SK-N-SH treated with all-trans-retinoic acid at 6 μM for 48 hours (cell line): Measurements from ENCODE around the gene GPX3.

Experiments used
- ARNTL ChIP-seq: fragments of 450-650 bp; formaldehyde crosslinking; IDR thresholded peaks from 2 replicates; pipeline ENCODE4 v1.5.0; 2020; ENCODE audit warnings: low read depth, mild to moderate bottlenecking, moderate library complexity, borderline replicate concordance
- BACH2 ChIP-seq: fragments of 250-450 bp; sonication (Bioruptor Pico); IDR thresholded peaks from 2 replicates; pipeline ENCODE4 v1.9.0; 2021; ENCODE audit warnings: mild to moderate bottlenecking, borderline replicate concordance
- ISL1 ChIP-seq: fragments of 250-450 bp; sonication (Bioruptor Pico); IDR thresholded peaks from 2 replicates; pipeline ENCODE4 v2.1.2; 2022; ENCODE audit warnings: mild to moderate bottlenecking, moderate library complexity
- OSR1 ChIP-seq: fragments of 250-450 bp; sonication (Bioruptor Pico); IDR thresholded peaks from 2 replicates; pipeline ENCODE4 v1.8.0; 2022; ENCODE audit warnings: moderate library complexity, mild to moderate bottlenecking, inconsistent platforms
- RARB ChIP-seq: fragments of 250-450 bp; sonication (Bioruptor Pico); IDR thresholded peaks from 2 replicates; pipeline ENCODE4 v1.8.0; 2021; ENCODE audit warnings: mild to moderate bottlenecking, moderate library complexity
- ZC3H10 ChIP-seq: fragments of 250-450 bp; sonication (Bioruptor Pico); IDR thresholded peaks from 2 replicates; pipeline ENCODE4 v1.5.1; 2021; ENCODE audit warnings: mild to moderate bottlenecking, moderate library complexity
- ZNF70 ChIP-seq: fragments of 450-650 bp; formaldehyde crosslinking; IDR thresholded peaks from 2 replicates; pipeline ENCODE4 v1.5.0; 2020; ENCODE audit warnings: mild to moderate bottlenecking, moderate library complexity
- TF ChIP-seq, protein P1 (sequence below): fragments of 250-450 bp; sonication (Bioruptor Pico); IDR thresholded peaks from 2 replicates; pipeline ENCODE4 v1.8.0; 2020; ENCODE audit warnings: mild to moderate bottlenecking, moderate library complexity, borderline replicate concordance
- TF ChIP-seq, protein P2 (sequence below): fragments of 250-450 bp; sonication (Bioruptor Pico); IDR thresholded peaks from 2 replicates; pipeline ENCODE4 v1.5.0; 2020; ENCODE audit warnings: mild to moderate bottlenecking, moderate library complexity
- TF ChIP-seq, protein P3 (sequence below): fragments of 250-450 bp; sonication (Bioruptor Pico); IDR thresholded peaks from 2 replicates; pipeline ENCODE4 v1.5.1; 2020; ENCODE audit warnings: low read depth, mild to moderate bottlenecking, moderate library complexity

DNA sequence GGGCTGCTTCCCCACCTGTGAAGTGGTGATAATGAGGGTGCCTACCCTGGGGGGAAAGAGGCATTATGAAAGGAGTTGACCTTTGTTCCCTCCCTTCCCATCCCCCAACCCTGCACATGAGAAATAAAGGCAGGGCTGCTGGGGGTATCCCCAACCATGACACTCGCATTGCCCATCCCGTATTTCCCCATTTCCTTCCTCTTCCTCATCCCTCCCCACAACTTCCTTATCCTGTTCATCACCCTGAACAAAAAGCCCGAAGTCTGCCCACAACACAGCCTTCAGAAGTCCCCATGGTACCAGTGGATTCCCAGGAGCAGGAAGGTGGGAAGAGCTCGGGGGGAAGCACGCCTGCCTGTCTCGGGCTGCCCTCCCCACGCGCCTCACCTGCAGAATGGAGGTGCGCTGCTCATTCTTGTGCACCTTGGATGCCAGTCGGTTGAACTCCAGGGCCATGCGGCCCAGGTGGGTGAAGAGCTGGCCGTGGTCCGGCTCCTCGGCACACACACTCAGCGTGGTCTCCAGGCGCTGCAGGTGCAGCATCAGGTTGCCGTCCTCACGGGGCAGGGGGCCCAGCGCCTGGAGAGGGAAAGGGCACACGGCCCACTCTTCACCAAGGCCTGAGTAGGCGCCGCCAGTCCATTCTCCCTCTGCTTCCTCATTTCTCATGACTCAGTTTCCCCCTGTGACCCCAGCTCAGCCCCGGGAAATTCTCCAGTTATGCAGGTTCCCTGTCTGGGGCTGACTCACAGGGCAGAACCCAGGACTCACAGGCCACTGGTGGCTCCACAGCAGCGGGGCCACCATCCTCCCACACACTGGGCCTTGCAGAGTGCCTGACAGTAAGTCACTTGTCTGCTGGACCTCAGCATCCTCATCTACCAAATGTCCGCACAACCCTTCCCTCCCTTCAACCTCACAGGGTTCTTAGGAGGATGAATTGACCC is 36.3 kb downstream of the GPX3 start:
- TF ChIP-seq ZC3H10 (CRISPR knock-in tag) (no peak), ARNTL (CRISPR knock-in tag) (no peak), RARB (CRISPR knock-in tag) (no peak), ISL1 (CRISPR knock-in tag) (no peak), ZNF70 (no peak), OSR1 (CRISPR knock-in tag) (no peak), BACH2 (no peak)
- TF ChIP-seq, protein P1, sequence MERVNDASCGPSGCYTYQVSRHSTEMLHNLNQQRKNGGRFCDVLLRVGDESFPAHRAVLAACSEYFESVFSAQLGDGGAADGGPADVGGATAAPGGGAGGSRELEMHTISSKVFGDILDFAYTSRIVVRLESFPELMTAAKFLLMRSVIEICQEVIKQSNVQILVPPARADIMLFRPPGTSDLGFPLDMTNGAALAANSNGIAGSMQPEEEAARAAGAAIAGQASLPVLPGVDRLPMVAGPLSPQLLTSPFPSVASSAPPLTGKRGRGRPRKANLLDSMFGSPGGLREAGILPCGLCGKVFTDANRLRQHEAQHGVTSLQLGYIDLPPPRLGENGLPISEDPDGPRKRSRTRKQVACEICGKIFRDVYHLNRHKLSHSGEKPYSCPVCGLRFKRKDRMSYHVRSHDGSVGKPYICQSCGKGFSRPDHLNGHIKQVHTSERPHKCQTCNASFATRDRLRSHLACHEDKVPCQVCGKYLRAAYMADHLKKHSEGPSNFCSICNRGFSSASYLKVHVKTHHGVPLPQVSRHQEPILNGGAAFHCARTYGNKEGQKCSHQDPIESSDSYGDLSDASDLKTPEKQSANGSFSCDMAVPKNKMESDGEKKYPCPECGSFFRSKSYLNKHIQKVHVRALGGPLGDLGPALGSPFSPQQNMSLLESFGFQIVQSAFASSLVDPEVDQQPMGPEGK (CRISPR knock-in tag): no peak
- TF ChIP-seq, protein P2, sequence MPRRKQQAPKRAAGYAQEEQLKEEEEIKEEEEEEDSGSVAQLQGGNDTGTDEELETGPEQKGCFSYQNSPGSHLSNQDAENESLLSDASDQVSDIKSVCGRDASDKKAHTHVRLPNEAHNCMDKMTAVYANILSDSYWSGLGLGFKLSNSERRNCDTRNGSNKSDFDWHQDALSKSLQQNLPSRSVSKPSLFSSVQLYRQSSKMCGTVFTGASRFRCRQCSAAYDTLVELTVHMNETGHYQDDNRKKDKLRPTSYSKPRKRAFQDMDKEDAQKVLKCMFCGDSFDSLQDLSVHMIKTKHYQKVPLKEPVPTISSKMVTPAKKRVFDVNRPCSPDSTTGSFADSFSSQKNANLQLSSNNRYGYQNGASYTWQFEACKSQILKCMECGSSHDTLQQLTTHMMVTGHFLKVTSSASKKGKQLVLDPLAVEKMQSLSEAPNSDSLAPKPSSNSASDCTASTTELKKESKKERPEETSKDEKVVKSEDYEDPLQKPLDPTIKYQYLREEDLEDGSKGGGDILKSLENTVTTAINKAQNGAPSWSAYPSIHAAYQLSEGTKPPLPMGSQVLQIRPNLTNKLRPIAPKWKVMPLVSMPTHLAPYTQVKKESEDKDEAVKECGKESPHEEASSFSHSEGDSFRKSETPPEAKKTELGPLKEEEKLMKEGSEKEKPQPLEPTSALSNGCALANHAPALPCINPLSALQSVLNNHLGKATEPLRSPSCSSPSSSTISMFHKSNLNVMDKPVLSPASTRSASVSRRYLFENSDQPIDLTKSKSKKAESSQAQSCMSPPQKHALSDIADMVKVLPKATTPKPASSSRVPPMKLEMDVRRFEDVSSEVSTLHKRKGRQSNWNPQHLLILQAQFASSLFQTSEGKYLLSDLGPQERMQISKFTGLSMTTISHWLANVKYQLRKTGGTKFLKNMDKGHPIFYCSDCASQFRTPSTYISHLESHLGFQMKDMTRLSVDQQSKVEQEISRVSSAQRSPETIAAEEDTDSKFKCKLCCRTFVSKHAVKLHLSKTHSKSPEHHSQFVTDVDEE (CRISPR knock-in tag): no peak
- TF ChIP-seq, protein P3, sequence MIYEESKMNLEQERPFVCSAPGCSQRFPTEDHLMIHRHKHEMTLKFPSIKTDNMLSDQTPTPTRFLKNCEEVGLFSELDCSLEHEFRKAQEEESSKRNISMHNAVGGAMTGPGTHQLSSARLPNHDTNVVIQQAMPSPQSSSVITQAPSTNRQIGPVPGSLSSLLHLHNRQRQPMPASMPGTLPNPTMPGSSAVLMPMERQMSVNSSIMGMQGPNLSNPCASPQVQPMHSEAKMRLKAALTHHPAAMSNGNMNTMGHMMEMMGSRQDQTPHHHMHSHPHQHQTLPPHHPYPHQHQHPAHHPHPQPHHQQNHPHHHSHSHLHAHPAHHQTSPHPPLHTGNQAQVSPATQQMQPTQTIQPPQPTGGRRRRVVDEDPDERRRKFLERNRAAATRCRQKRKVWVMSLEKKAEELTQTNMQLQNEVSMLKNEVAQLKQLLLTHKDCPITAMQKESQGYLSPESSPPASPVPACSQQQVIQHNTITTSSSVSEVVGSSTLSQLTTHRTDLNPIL (CRISPR knock-in tag): no peak
